HPDE6-E6E7 (cell line): ENCODE data around the gene NKX1-1.
"Not testable (repeated sequence)": the region's sequence is repeated elsewhere in the genome, so short reads cannot be mapped to it uniquely, and the experiment has no call there.

ENCODE experiments used
- DNase-seq: peaks from one replicate; pipeline ENCODE4 v3.0.0; 2011; ENCODE audit warnings: missing footprints; ENCODE audit errors: extremely low spot score

The NKX1-1 gene

GRCh38 chr4:1404573-1405253 lies 1.5 kb downstream of the NKX1-1 start:
- DNase-seq = no peak

GRCh38 chr4:1403591-1404572 lies 2.4 kb downstream of the NKX1-1 start:
- no peak for DNase-seq

- no peak for DNase-seq
These were observed 3.1 kb downstream of the NKX1-1 start for GRCh38 chr4:1403177-1403583.

- no peak for DNase-seq
These were observed 3.6 kb downstream of the NKX1-1 start for GRCh38 chr4:1402516-1403091.

- no peak for DNase-seq
These were observed 4.2 kb downstream of the NKX1-1 start for GRCh38 chr4:1402021-1402515.

GRCh38 chr4:1401409-1402020 lies 4.7 kb downstream of the NKX1-1 start:
- DNase-seq = no peak

GRCh38 chr4:1400831-1401408 lies 5.3 kb downstream of the NKX1-1 start:
- no peak for DNase-seq

GRCh38 chr4:1400191-1400805 lies 5.9 kb downstream of the NKX1-1 start:
- no peak for DNase-seq

GRCh38 chr4:1399508-1400190 lies 6.6 kb downstream of the NKX1-1 start:
- DNase-seq = no peak

GRCh38 chr4:1398681-1399507 lies 7.3 kb downstream of the NKX1-1 start:
- no peak for DNase-seq

GRCh38 chr4:1396806-1397455 lies 9.3 kb downstream of the NKX1-1 start:
- no peak for DNase-seq

- DNase-seq = no peak
These were observed 10.1 kb downstream of the NKX1-1 start for GRCh38 chr4:1395941-1396805.

- not testable (repeated sequence) for DNase-seq
These were observed 10.8 kb downstream of the NKX1-1 start for GRCh38 chr4:1395389-1395820.

- not testable (repeated sequence) for DNase-seq
These were observed 11.5 kb downstream of the NKX1-1 start for GRCh38 chr4:1394554-1395388.

- DNase-seq = no peak
These were observed 12.4 kb downstream of the NKX1-1 start for GRCh38 chr4:1393866-1394265.

GRCh38 chr4:1393363-1393762 lies 12.9 kb downstream of the NKX1-1 start:
- DNase-seq = not testable (repeated sequence)
